Dermis lymphatic vessel endothelial cell (primary cell): Measurements from ENCODE around the gene CCDC178. TPM values are rescaled to one million over a fixed set of nuclear protein-coding genes. Genes with fewer than 3 reads are reported as not detected.

Experiments
- total RNA-seq: library from RNA; depleted of rRNA; stranded (reverse); fragments of >200 nt; gene quantifications from 2 replicates; pipeline ENCODE4 v1.2.1, GENCODE V29; 2014

Gene CCDC178
- total RNA-seq: not detected in 2 replicates

GRCh38 chr18:33440060-33441043 is at the start of gene CCDC178:
Gene CCDC178 (minus strand): TSS chr18:33440721. CDS start chr18:33412088, 28,633 bp downstream.

Other genes with a start within 250 kb of the CCDC178 start
- gene ASXL3, start 137.5 kb upstream of the CCDC178 start, total RNA-seq: under 0.01 and 0.17 TPM in 2 replicates